ENCODE measurements around the gene C2orf78.

C2orf78 gene

GRCh38 chr2:73839653-73840411 is 55.8 kb downstream of the C2orf78 start:
- no peak for DNase-seq (ENCODE audit: low read depth)

- DNase-seq (ENCODE audit: low read depth) = no peak
Observed at GRCh38 chr2:73841912-73842738, 58.1 kb downstream of the C2orf78 start.

GRCh38 chr2:73842739-73843019 is 58.7 kb downstream of the C2orf78 start:
- DNase-seq (ENCODE audit: low read depth) = no peak

- no peak for DNase-seq (ENCODE audit: low read depth)
Observed at GRCh38 chr2:73844087-73844486, 60.1 kb downstream of the C2orf78 start.

GRCh38 chr2:73850009-73850408 is 66.0 kb downstream of the C2orf78 start:
- DNase-seq (ENCODE audit: low read depth) = no peak

GRCh38 chr2:73851274-73851673 is 67.3 kb downstream of the C2orf78 start:
- DNase-seq (ENCODE audit: low read depth) = no peak

GRCh38 chr2:73852020-73852419 is 68.0 kb downstream of the C2orf78 start:
- no peak for DNase-seq (ENCODE audit: low read depth)

- no peak for DNase-seq (ENCODE audit: low read depth)
Observed at GRCh38 chr2:73855526-73855925, 71.5 kb downstream of the C2orf78 start.

GRCh38 chr2:73856214-73856613 is 72.2 kb downstream of the C2orf78 start:
- peak; percentile 93 for DNase-seq (ENCODE audit: low read depth)

GRCh38 chr2:73859721-73860586 is 76.0 kb downstream of the C2orf78 start:
- DNase-seq (ENCODE audit: low read depth) = peak; percentile 64

GRCh38 chr2:73862987-73863386 is 79.0 kb downstream of the C2orf78 start:
- no peak for DNase-seq (ENCODE audit: low read depth)
